Measurements from ENCODE around the gene UGT2A1.
"Not testable (repeated sequence)": the region's sequence is repeated elsewhere in the genome, so short reads cannot be mapped to it uniquely, and the experiment has no call there.

Gene UGT2A1

DNA sequence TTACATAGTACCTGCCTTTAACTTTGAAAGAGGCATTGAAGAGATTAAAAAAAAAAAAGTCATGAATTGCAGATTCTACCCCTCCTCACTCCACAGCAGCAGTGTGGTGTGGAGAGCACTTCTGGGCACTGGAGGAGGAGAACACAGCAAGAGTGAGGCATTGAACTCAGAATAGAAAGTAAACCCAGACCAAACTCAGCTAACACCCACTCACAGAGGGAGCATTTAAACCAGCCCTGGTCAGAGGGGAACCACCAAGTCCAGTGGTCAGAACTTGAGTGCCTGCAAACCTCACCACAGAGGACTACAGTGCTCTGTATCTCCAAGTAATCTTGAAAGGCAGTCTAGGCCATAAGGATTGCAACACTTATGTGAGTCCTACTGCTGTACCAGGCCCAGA lies 15.6 kb upstream of the UGT2A1 start:
- no peaks in the 10 kb centered on the region for H3K27me3 ChIP-seq (replicated peaks)

DNA sequence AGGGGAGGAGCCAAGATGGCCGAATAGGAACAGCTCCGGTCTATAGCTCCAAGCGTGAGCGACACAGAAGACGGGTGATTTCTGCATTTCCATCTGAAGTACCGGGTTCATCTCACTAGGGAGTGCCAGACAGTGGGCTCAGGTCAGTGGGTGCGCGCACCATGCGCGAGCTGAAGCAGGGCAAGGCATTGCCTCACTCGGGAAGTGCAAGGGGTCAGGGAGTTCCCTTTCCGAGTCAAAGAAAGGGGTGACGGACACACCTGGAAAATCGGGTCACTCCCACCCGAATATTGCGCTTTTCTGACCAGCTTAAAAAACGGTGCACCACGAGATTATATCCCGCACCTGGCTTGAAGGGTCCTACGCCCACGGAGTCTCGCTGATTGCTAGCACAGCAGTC lies 11.0 kb upstream of the UGT2A1 start:
- H3K36me3 ChIP-seq (replicated peaks); DNase-seq; H3K27ac ChIP-seq; H3K27me3 ChIP-seq (replicated peaks); in situ Hi-C loops (cut with HindIII; ENCODE audit: low pct_ligation_motif_present, low sequenced_read_pairs); H3K4me3 ChIP-seq (ENCODE audit: low read depth, low read length): not testable (repeated sequence)

More for the DNA sequence above, 15.6 kb upstream of the UGT2A1 start:
- TF ChIP-seq CTCF (IDR thresholded peaks at IDR 0.05; ENCODE audit: low read depth, low read length, missing control alignments): no peak
- H3K4me3 ChIP-seq (ENCODE audit: low read depth, low read length): no peak overlapping the region
- no peak overlapping the region for H3K27ac ChIP-seq
- H3K36me3 ChIP-seq (replicated peaks): no peaks in the 10 kb centered on the region
- no peak for DNase-seq
- in situ Hi-C loops (cut with HindIII; ENCODE audit: low pct_ligation_motif_present, low sequenced_read_pairs): no loop called here

- in situ Hi-C loops (cut with HindIII; ENCODE audit: low pct_ligation_motif_present, low sequenced_read_pairs); H3K4me3 ChIP-seq (ENCODE audit: low read depth, low read length); H3K27me3 ChIP-seq (replicated peaks); H3K36me3 ChIP-seq (replicated peaks); H3K27ac ChIP-seq; DNase-seq: not testable (repeated sequence)
These were observed 8.2 kb upstream of the UGT2A1 start for GRCh38 chr4:69661130-69661803.

DNA sequence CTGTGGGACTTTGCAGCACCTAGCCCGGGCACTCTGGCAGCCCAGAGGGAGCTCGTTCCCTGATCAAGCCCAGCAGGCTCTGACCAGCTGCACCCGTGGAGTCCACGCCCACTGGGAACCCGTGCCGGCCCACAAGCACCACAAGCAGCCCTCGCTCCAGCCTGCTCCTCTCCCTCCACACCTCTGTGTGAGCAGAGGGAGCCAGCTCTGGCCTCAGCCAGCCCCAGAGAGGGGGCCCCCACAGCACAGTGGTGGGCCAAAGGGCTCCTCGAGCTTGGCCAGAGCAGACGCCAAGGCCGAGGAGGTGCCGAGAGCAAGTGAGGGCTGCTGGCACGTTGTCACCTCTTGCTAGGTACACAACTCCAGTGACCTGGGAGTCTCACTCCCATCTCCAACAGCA lies 5.1 kb upstream of the UGT2A1 start:
- Histone ChIP-seq H3K36me3 (replicated peaks) (no peaks in the 10 kb centered on the region), H3K27ac (no peak overlapping the region), H3K4me3 (ENCODE audit: low read depth, low read length) (no peak overlapping the region), H3K27me3 (replicated peaks) (no peaks in the 10 kb centered on the region)
- DNase-seq: no peak
- no peak for TF ChIP-seq CTCF (IDR thresholded peaks at IDR 0.05; ENCODE audit: low read depth, low read length, missing control alignments)
- in situ Hi-C loops (cut with HindIII; ENCODE audit: low pct_ligation_motif_present, low sequenced_read_pairs): no loop called here

DNA sequence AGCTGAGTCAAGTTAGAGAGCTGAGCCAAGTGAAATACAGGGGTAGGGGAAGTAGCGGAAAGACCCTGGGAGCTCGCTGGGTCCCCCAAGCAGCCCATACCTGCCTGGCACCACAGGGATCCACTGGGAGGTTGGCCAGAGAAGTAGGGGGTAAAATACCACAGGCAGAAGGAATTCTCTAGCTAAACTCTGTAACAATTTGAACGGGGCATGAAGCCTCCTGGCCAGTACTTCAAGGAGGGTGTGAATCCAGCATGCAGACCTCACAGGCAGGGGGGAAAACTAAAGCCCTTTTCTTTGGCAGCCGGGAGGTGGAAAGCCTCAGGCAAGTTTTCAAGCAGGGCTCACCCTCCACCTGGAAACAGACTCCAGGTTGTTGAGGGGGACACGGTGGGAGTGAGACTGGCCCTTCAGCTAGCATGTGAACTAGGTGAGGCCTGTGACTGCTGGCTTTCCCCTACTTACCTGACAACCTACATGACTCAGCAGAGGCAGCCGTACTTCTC lies 3.7 kb upstream of the UGT2A1 start:
- TF ChIP-seq CTCF (IDR thresholded peaks at IDR 0.05; ENCODE audit: low read depth, low read length, missing control alignments): no peak
- H3K36me3 ChIP-seq (replicated peaks): no peaks in the 10 kb centered on the region

GRCh38 chr4:69650872-69651271 lies 2.2 kb downstream of the UGT2A1 start:
- DNase-seq: no peak
- in situ Hi-C loops (cut with HindIII; ENCODE audit: low pct_ligation_motif_present, low sequenced_read_pairs): no loop called here
- Histone ChIP-seq H3K36me3 (replicated peaks) (no peaks in the 10 kb centered on the region), H3K27me3 (replicated peaks) (no peaks in the 10 kb centered on the region), H3K4me3 (ENCODE audit: low read depth, low read length) (no peak overlapping the region), H3K27ac (no peak overlapping the region)
- TF ChIP-seq CTCF (IDR thresholded peaks at IDR 0.05; ENCODE audit: low read depth, low read length, missing control alignments): no peak

More for the DNA sequence above, 3.7 kb upstream of the UGT2A1 start:
- no peaks in the 10 kb centered on the region for H3K27me3 ChIP-seq (replicated peaks)
- DNase-seq: no peak
- no peak overlapping the region for H3K4me3 ChIP-seq (ENCODE audit: low read depth, low read length)
- H3K27ac ChIP-seq: no peak overlapping the region
- in situ Hi-C loops (cut with HindIII; ENCODE audit: low pct_ligation_motif_present, low sequenced_read_pairs): no loop called here

- no peak overlapping the region for H3K4me3 ChIP-seq (ENCODE audit: low read depth, low read length)
- no peak for DNase-seq
- no peaks in the 10 kb centered on the region for H3K36me3 ChIP-seq (replicated peaks)
- no peak overlapping the region for H3K27ac ChIP-seq
- no peak for TF ChIP-seq CTCF (IDR thresholded peaks at IDR 0.05; ENCODE audit: low read depth, low read length, missing control alignments)
- H3K27me3 ChIP-seq (replicated peaks): no peaks in the 10 kb centered on the region
- in situ Hi-C loops (cut with HindIII; ENCODE audit: low pct_ligation_motif_present, low sequenced_read_pairs): no loop called here
These were observed 3.4 kb downstream of the UGT2A1 start for GRCh38 chr4:69649629-69650028.

Measured in brain microvascular endothelial cell (primary cell).